Measurements from ENCODE around the gene SYF2. TPM values are rescaled to one million over a fixed set of nuclear protein-coding genes. Genes with fewer than 3 reads are reported as not detected.
A peak's percentile ranks its signal among the peaks of the same experiment; 100 is the strongest.

The SYF2 gene
- total and polyA plus RNA-seq, 2 of the 13 experiments (the other 11 are each of a cell fraction or from before 2014, with no cell fraction given) = 17.8 to 34.1 TPM

- no peak for TF ChIP-seq ZNF646 (CRISPR knock-in tag; IDR thresholded peaks at IDR 0.05)
- TF ChIP-seq REST (IDR thresholded peaks at IDR 0.05; ENCODE audit: borderline replicate concordance in 1 of 2, low read depth in 1 of 2, low read length in 2 of 2) = no peak
- no peak for TF ChIP-seq ZNF503 (CRISPR knock-in tag; IDR thresholded peaks at IDR 0.05)
- TF ChIP-seq TP53 (CRISPR knock-in tag; conservative IDR thresholded peaks at IDR 0.05) = peak; percentile 61; the same call in 1 of the 2 replicates
- no peak for TF ChIP-seq ZNF496 (CRISPR knock-in tag; IDR thresholded peaks at IDR 0.05; ENCODE audit: insufficient replicate concordance)
- no peak for TF ChIP-seq DDIT3 (CRISPR knock-in tag; IDR thresholded peaks at IDR 0.05)
- no peak for TF ChIP-seq HES4 (CRISPR knock-in tag; IDR thresholded peaks at IDR 0.05; ENCODE audit: borderline replicate concordance)
- TF ChIP-seq ZFY (CRISPR knock-in tag; IDR thresholded peaks at IDR 0.05) = peak; percentile 94
- TF ChIP-seq ATRX (CRISPR knock-in tag; IDR thresholded peaks at IDR 0.05; ENCODE audit: borderline replicate concordance) = no peak
- TF ChIP-seq ZNF296 (CRISPR knock-in tag; conservative IDR thresholded peaks at IDR 0.05) = no peak
- TF ChIP-seq ZNF703 (CRISPR knock-in tag; IDR thresholded peaks at IDR 0.05; ENCODE audit: borderline replicate concordance) = no peak
- no peak for TF ChIP-seq ZNF841 (CRISPR knock-in tag; IDR thresholded peaks at IDR 0.05; ENCODE audit: borderline replicate concordance)
- TF ChIP-seq ATF4 (CRISPR knock-in tag; IDR thresholded peaks at IDR 0.05) = peak in 1 of 2 experiments; percentile 83; a peak in 2 of 4 replicates
- no peak for TF ChIP-seq ZNF556 (CRISPR knock-in tag; IDR thresholded peaks at IDR 0.05; ENCODE audit: borderline replicate concordance)
Measured at GRCh38 chr1:25232027-25232865, at the start of gene SYF2 (continued).

All from HepG2 (cell line).